Rectal smooth muscle tissue (tissue), 1 donor: Measurements from ENCODE around the gene SPSB1.

Source experiments
- H3K27ac ChIP-seq: one replicate; pipeline ENCODE4 v1.7.0; 2013; ENCODE audit warnings: low read depth, low read length, inconsistent platforms
- H3K27me3 ChIP-seq: one replicate; pipeline ENCODE4 v1.7.0; 2013; ENCODE audit warnings: low read length; ENCODE audit not compliant: control insufficient read depth, insufficient read depth
- H3K36me3 ChIP-seq: one replicate; pipeline ENCODE4 v1.7.0; 2013; ENCODE audit warnings: low read length; ENCODE audit not compliant: control insufficient read depth, insufficient read depth
- H3K4me1 ChIP-seq: one replicate; pipeline ENCODE4 v1.7.0; 2013; ENCODE audit warnings: low read length; ENCODE audit not compliant: control insufficient read depth, insufficient read depth
- H3K4me3 ChIP-seq: one replicate; pipeline ENCODE4 v1.7.0; 2013; ENCODE audit warnings: low read length
- H3K9ac ChIP-seq: one replicate; pipeline ENCODE4 v1.7.0; 2013; ENCODE audit warnings: low read length

The SPSB1 gene

DNA sequence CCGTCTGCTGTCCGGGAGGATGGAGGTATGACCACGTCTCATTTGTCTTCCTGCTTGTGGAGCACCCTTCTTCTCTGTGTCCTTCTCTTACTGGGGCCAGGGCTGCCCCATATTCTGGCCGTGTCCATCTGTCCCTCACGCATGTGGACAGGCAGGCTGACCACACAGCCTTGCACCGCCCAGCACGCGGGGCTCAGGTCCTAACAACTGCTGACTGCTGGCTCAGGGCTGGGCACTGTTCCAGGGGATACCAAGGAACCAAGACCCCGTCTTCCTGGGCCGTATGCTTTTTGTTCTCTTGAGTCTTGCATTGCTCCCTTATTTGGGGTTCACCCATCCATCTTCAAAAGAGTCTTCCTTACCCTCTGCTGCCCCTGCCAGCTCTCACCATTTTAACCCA is 17.5 kb upstream of the SPSB1 start:
- H3K36me3 ChIP-seq: no peaks in the 10 kb centered on the region
- no peak overlapping the region for H3K27ac ChIP-seq
- no peak overlapping the region for H3K4me3 ChIP-seq
- H3K9ac ChIP-seq: no peak overlapping the region
- H3K27me3 ChIP-seq: no peaks in the 10 kb centered on the region
- H3K4me1 ChIP-seq: peaks cover 4% of the 10 kb centered on the region

DNA sequence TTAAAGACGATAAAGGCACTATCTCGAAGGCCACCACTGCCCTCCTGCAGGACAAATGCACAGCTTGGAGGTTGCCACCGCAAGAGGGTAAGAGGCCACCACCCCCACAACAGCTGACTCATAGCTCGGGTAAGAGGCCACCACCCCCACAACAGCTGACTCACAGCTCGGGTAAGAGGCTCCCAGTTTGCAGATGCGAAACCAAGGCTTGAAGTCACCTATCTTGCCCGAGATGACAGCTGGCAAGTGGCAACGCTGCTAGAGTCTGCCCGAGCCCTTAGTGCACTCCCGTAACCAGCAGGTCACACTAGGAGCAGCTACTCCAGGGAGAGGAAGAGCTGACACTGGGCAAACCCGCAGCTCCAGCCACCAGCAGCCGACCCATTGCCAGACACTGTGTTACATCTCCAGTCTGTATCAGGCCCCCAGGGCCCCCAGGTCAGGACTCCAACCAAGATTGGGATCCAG is 17.1 kb upstream of the SPSB1 start:
- Histone ChIP-seq H3K4me1 (peaks cover 3% of the 10 kb centered on the region), H3K4me3 (no peak overlapping the region), H3K27me3 (no peaks in the 10 kb centered on the region), H3K36me3 (no peaks in the 10 kb centered on the region), H3K27ac (no peak overlapping the region), H3K9ac (no peak overlapping the region)

- Histone ChIP-seq H3K4me3 (no peak overlapping the region), H3K4me1 (peaks cover 5% of the 10 kb centered on the region), H3K27me3 (peaks cover 6% of the 10 kb centered on the region), H3K27ac (no peak overlapping the region), H3K36me3 (no peaks in the 10 kb centered on the region), H3K9ac (no peak overlapping the region)
These were observed 14.6 kb upstream of the SPSB1 start for GRCh38 chr1:9278116-9278515.

DNA sequence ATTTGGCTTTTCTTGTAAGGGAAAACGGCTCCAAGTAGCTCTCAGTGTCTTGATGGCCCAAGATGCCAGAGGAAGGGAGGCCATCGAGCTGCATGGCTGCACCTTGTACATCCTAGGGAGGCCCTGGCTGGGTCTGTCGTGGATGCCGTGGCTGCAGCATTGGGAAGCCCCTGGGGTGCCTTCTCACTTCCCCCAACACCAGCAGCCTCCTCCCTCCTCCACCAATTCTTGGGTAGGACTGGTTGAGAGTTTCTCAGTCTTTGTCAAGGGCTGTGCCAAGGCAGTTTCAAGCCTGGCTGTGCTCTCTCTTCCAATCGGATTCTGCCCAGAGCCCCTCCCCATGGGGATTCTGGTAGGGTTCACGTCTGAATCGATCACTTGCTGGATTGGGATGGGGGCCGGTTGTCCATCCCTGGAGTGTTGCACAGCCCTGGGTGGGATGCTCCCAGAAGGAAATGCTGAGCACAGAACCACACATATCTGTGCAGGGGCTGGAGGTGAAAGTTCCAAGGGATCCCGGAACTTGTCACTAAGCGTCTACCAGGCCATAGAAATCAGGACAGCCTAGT is 14.0 kb upstream of the SPSB1 start:
- H3K9ac ChIP-seq: no peak overlapping the region
- no peak overlapping the region for H3K27ac ChIP-seq
- H3K4me3 ChIP-seq: no peak overlapping the region
- no peaks in the 10 kb centered on the region for H3K36me3 ChIP-seq
- H3K4me1 ChIP-seq: peaks cover 5% of the 10 kb centered on the region
- H3K27me3 ChIP-seq: peaks cover 6% of the 10 kb centered on the region

DNA sequence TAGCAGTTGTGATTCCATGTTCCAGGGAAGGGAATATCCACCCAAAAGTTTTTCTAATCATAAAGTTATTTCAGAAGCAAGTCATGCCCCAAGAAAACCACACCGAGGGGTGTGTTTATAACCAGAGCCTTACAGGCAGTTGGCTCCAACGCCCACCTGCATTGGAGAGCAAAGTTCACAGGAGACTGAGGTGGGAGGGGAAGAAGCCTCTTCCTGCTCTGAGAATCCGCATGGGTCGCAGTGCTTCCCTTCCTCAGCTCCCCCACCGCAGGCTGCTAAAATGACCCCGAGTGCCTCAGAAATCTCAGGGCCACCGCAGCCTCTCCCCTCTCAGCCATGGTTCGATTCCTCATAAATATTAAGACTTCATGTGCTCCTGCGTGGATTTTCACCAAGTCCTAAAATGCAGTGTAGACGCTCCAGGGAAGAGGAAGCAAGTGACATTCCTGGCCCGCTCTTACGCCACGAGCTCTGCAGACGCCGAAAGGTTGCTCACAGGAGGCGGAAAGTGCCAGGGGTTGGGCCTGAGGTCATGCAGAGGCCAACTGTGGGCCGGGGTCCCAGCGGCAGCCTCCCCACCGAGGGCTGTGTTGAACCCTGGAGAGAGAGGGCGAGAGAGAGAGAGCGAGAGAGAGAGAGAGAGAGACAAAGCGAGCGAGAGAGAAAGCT is 13.4 kb upstream of the SPSB1 start:
- Histone ChIP-seq H3K4me1 (peaks cover 5% of the 10 kb centered on the region), H3K9ac (no peak overlapping the region), H3K27ac (no peak overlapping the region), H3K4me3 (no peak overlapping the region), H3K27me3 (peaks cover 6% of the 10 kb centered on the region), H3K36me3 (no peaks in the 10 kb centered on the region)

DNA sequence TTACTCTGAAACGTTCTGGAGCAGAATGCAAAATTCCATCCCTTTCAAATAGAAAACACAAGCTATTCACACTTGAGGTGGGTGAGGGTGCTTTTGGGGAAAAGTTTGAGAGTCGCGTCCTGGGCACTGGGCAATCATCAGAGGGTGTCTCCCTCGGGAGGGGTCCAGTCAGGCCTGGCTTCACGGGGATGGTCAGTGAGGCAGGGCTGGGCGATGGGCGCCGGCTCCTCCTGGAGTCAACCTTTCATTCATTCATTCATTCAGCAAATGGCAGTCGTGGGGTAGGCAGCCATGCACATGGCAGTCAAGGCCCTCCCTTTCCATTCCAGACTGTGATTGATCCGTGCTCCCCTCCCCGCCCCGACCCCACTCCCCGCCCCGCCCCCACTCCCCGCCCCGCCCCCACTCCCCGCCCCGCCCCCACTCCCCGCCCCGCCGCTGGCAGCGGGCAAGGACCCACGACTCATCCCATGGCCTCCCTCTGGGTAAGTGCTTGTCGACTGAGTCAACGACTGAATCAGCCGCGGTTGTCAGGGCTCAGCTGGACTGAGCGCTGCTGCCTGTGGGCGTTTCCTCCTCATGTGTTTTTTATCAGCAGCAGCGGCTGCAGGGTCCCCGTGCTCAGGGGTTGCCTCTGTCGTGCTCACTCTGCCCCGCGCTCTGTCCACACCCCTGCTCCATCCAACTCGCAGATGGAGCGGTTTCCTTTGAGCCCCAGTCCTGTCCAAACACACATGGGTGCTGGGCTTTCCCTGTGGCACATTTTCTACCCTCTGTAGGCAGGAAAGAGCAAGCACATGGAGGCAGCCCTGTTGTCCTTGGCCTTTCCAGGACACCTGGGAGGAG is 12.5 kb upstream of the SPSB1 start:
- no peak overlapping the region for H3K27ac ChIP-seq
- peaks cover 6% of the 10 kb centered on the region for H3K27me3 ChIP-seq
- no peak overlapping the region for H3K9ac ChIP-seq
- H3K4me3 ChIP-seq: peak overlapping the region; percentile 21
- no peaks in the 10 kb centered on the region for H3K36me3 ChIP-seq
- H3K4me1 ChIP-seq: peaks cover 5% of the 10 kb centered on the region

- peaks cover 5% of the 10 kb centered on the region for H3K4me1 ChIP-seq
- H3K36me3 ChIP-seq: no peaks in the 10 kb centered on the region
- H3K4me3 ChIP-seq: no peak overlapping the region
- peaks cover 6% of the 10 kb centered on the region for H3K27me3 ChIP-seq
- no peak overlapping the region for H3K9ac ChIP-seq
- H3K27ac ChIP-seq: no peak overlapping the region
These were observed 11.4 kb upstream of the SPSB1 start for GRCh38 chr1:9281071-9281827.

GRCh38 chr1:9281908-9282695 is 10.6 kb upstream of the SPSB1 start:
- no peak overlapping the region for H3K27ac ChIP-seq
- no peak overlapping the region for H3K9ac ChIP-seq
- peaks cover 6% of the 10 kb centered on the region for H3K27me3 ChIP-seq
- no peaks in the 10 kb centered on the region for H3K36me3 ChIP-seq
- H3K4me1 ChIP-seq: peaks cover 5% of the 10 kb centered on the region
- H3K4me3 ChIP-seq: no peak overlapping the region

DNA sequence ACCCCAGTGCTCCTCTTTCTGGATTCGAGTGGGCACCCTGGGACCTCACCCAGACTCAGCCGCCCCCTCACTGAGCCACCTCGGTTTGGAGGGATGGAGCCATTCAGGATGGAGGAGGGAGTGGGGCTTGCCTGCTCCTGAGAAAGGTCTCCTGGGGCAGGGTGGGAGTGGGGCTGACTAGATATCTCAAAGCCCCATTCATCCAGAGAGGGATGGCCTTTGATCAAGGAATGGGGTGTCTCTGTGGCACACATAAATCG is 10.1 kb upstream of the SPSB1 start:
- H3K27ac ChIP-seq: no peak overlapping the region
- H3K4me1 ChIP-seq: peaks cover 5% of the 10 kb centered on the region
- no peak overlapping the region for H3K9ac ChIP-seq
- H3K4me3 ChIP-seq: no peak overlapping the region
- H3K36me3 ChIP-seq: no peaks in the 10 kb centered on the region
- peaks cover 6% of the 10 kb centered on the region for H3K27me3 ChIP-seq

DNA sequence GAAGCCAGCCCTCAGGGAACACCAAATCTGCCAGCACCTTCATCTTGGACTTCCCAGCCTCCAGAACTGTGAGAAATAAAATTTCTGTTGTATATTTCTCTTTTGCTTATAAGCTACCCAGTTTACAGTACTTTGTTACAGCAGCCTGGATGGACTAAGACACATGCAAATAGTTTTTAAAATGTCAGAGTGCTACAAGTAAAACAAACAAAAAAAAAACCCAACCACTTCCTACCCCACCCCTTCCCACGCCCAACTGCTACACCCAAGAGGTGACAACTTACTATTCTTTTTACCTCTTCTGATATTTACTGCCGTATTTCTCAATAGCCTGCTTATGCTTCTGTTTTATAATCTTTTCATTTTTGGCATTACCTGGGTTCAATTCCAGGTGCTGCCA is 8.6 kb upstream of the SPSB1 start:
- Histone ChIP-seq H3K4me3 (no peak overlapping the region), H3K4me1 (peaks cover 5% of the 10 kb centered on the region), H3K27me3 (peaks cover 6% of the 10 kb centered on the region), H3K27ac (no peak overlapping the region), H3K36me3 (no peaks in the 10 kb centered on the region), H3K9ac (no peak overlapping the region)

DNA sequence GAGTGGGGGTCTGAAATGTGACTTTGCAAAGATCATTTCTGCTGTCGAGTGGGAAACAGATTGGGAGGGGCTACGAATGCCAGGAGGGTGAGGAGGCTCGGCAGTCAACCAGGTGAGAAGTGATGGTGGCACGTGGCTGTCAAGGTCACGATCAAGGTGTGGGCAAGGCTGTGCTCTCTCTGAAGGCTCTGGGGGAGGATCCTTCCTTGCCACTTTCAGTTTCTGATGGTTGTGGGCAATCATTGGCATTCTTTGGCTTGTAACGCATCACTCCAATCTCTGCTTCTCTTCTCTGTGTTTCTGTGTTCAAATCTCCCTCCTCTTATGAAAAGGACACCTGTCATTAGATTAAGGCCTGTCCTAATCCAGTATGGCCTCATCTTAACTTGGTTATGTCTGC is 6.1 kb upstream of the SPSB1 start:
- no peak overlapping the region for H3K27ac ChIP-seq
- H3K9ac ChIP-seq: no peak overlapping the region
- peaks cover 2% of the 10 kb centered on the region for H3K27me3 ChIP-seq
- H3K4me1 ChIP-seq: peaks cover 2% of the 10 kb centered on the region
- H3K4me3 ChIP-seq: no peak overlapping the region
- no peaks in the 10 kb centered on the region for H3K36me3 ChIP-seq

DNA sequence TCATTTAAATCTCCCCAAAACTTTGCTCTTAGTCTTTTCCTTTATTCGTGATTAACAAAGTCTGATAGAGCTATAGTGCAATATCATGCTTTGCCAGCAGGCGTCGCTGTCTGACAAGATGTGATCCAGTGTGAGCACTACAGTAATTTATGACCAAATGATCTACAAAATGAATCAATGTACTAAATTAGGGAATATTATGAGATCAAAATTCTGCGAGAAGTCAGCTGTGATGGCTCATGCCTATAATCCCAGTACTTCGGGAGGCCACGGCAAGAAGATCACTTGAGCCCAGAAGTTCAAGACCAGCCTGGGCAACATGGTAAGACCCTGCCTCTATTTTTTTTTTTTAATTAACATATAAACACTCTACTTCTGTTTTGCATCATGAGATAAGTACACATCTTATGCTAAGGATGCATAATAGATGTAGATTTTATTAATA is 3.6 kb upstream of the SPSB1 start:
- Histone ChIP-seq H3K27ac (no peak overlapping the region), H3K27me3 (no peaks in the 10 kb centered on the region), H3K4me1 (peaks cover 3% of the 10 kb centered on the region), H3K4me3 (no peak overlapping the region), H3K9ac (no peak overlapping the region), H3K36me3 (no peaks in the 10 kb centered on the region)
